H1 (cell line): ENCODE data around the gene NME4. TPM values are rescaled to one million over a fixed set of nuclear protein-coding genes. Genes with fewer than 3 reads are reported as not detected.

Experiments used
- ATF3 ChIP-seq: IDR thresholded peaks from 2 replicates; pipeline ENCODE4 v1.6.1; 2011; ENCODE audit warnings: low read depth, mild to moderate bottlenecking, low read length; ENCODE audit not compliant: insufficient read depth
- CHD7 ChIP-seq: fragments of 300-600 bp; sonication (generic); IDR thresholded peaks from 2 replicates; pipeline ENCODE4 v1.7.1; 2012; ENCODE audit warnings: low read length, moderate library complexity, mild to moderate bottlenecking, inconsistent platforms; ENCODE audit not compliant: insufficient replicate concordance
- E2F6 ChIP-seq: IDR thresholded peaks from 2 replicates; pipeline ENCODE4 v1.6.1; 2012; ENCODE audit warnings: inconsistent platforms
- EP300 ChIP-seq, 2 experiments: IDR thresholded peaks; 1 replicate in 1 of 2; 2 replicates in 1 of 2; pipeline ENCODE4 v1.6.1; 2011 to 2012; ENCODE audit warnings: low read depth in 2 of 2, low read length in 2 of 2, mild to moderate bottlenecking in 2 of 2, borderline replicate concordance in 1 of 2, inconsistent platforms in 1 of 2, moderate library complexity in 1 of 2
- MAFK ChIP-seq: IDR thresholded peaks from 2 replicates; pipeline ENCODE4 v1.6.1; 2012; ENCODE audit warnings: low read depth, mild to moderate bottlenecking, improper control_type of control experiment, low read length
- SIN3A ChIP-seq, 2 experiments: IDR thresholded peaks in 1 of 2; conservative IDR thresholded peaks in 1 of 2; 2 replicates each; pipeline ENCODE4 v1.6.1; 2011 to 2012; ENCODE audit warnings: low read length in 2 of 2, improper control_type of control experiment in 1 of 2, low read depth in 1 of 2, mild to moderate bottlenecking in 1 of 2
- SIRT6 ChIP-seq: IDR thresholded peaks from one replicate; pipeline ENCODE4 v1.7.1; 2012; ENCODE audit warnings: low read length, inconsistent platforms
- SP1 ChIP-seq: IDR thresholded peaks from 2 replicates; pipeline ENCODE4 v1.6.1; 2011; ENCODE audit warnings: low read depth, low read length
- SP2 ChIP-seq: IDR thresholded peaks from 2 replicates; pipeline ENCODE4 v1.6.1; 2012; ENCODE audit warnings: mild to moderate bottlenecking, low read length, inconsistent platforms
- SUZ12 ChIP-seq: fragments of 200-600 bp; sonication (generic); IDR thresholded peaks from 2 replicates; pipeline ENCODE4 v1.6.1; 2012; ENCODE audit warnings: mild to moderate bottlenecking, inconsistent platforms, low read length, moderate library complexity, mixed read lengths
- polyA plus RNA-seq, 7 experiments: library from polyadenylated mRNA; depleted of rRNA in 3 of 7; stranded (reverse) in 5 of 7; unstranded in 2 of 7; fragments of >200 nt in 5 of 7; fragments of 200-250 nt in 2 of 7; gene quantifications; 1 replicate in 5 of 7; 2 replicates in 1 of 7; 4 replicates in 1 of 7; pipeline versions ENCODE4 v1.2.1 to v1.2.3, GENCODE V29; 2011 to 2013; ENCODE audit warnings: missing spikeins in 2 of 7, mixed read lengths in 2 of 7
- total RNA-seq: library from RNA; stranded (reverse); fragmentation: NEBNext Ultra II Directional; extraction: Animal tissue kit (Norgen Biotek cat#: 25700); gene quantifications from 2 replicates; pipeline ENCODE4 v1.2.1, GENCODE V29; 2021

Gene NME4
- total and polyA plus RNA-seq, 2 of the 8 experiments (the other 6 are each of a cell fraction or from before 2014, with no cell fraction given) = 408 to 863 TPM

GRCh38 chr16:370443-370842 is 26.6 kb upstream of the NME4 start, which contains the start of gene MRPL28 (continued):
- peak in 1 of 2 experiments; percentile 43; a peak in 1 of 4 replicates for TF ChIP-seq SIN3A (conservative IDR thresholded peaks at IDR 0.05 in 1 of 2, IDR thresholded peaks at IDR 0.05 in 1 of 2; ENCODE audit: low read depth in 1 of 2, low read length in 2 of 2)
- TF ChIP-seq EP300 (IDR thresholded peaks at IDR 0.05; ENCODE audit: borderline replicate concordance in 1 of 2, low read depth in 2 of 2, low read length in 2 of 2) = no peak
- TF ChIP-seq ATF3 = no peak
- no peak for TF ChIP-seq E2F6
- TF ChIP-seq MAFK = no peak
- no peak for TF ChIP-seq SUZ12
- TF ChIP-seq SIRT6 = no peak
- no peak for TF ChIP-seq CHD7
- TF ChIP-seq SP2 = peak; percentile 69
- TF ChIP-seq SP1 = peak; percentile 93
